HG03135 (cell line): ENCODE measurements around the gene PTPRA.
A peak's percentile ranks its signal among the peaks of the same experiment; 100 is the strongest.
"Not testable (repeated sequence)": the region's sequence is repeated elsewhere in the genome, so short reads cannot be mapped to it uniquely, and the experiment has no call there.

Source experiments
- ATAC-seq: cut with Tn5 transposase; IDR thresholded peaks from one replicate; pipeline ENCODE4 v1.9.1; 2021; ENCODE audit warnings: mild to moderate bottlenecking, moderate library complexity; ENCODE audit not compliant: unreplicated experiment

The PTPRA gene

DNA sequence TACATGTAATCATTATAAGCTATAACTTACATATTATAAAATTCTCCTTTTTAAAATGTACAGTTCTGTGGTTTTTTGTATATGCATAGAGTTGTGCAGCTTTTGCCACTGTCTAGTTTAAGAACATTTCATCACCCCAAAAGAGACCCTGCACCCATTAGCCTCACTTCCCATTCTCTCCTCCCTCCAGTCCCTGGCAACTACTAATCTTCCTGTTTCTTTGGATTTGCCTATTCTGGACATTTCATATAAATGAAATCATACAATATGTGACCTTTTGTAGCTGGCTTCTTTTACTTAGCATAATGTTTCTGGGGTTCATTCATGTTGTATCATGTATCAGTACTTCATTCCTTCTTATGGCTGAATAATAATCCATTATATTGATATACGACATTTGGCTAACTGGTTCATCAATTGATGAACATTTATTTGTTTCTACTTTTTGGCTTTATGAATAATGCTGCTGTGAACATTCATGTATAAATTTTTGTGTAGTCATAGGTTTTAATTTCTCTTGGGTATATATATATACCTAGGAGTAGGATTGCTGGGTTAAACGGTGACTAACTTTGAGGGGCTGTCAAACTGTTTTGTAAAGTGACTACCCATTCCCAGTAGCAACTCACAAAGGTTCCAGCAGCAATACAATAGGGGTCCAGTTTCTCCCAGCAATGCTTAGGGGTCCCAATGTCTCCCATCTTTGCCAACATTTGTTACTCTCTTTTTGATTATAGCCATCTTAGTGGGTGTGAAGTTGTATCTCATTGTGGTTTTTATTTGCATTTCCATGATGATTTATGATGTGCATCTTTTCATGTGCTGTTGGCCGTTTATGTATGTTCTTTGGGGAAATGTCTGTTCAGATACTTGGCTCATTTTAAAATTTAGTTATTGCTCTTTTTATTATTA is 10.7 kb downstream of the PTPRA start:
- ATAC-seq = no peak

DNA sequence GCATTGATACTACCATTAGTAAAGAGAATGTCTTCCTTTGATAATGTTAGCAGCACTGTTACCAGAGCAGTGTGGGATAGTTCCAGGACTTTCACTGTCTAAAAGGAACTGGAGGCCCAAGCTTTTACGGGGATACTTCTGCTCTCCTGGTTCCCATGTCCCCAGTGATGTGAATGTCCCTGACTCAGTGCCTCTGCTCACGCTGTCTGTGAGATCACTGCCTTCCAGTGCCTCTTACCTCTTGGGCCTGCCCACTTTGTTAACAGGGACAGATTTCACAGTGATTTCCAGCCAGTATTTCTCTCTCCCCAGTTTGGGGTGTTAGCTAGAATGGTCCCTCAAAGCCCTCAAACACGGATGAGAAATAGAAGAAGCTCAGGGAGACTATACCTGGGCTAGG is 14.4 kb downstream of the PTPRA start:
- no peak for ATAC-seq

DNA sequence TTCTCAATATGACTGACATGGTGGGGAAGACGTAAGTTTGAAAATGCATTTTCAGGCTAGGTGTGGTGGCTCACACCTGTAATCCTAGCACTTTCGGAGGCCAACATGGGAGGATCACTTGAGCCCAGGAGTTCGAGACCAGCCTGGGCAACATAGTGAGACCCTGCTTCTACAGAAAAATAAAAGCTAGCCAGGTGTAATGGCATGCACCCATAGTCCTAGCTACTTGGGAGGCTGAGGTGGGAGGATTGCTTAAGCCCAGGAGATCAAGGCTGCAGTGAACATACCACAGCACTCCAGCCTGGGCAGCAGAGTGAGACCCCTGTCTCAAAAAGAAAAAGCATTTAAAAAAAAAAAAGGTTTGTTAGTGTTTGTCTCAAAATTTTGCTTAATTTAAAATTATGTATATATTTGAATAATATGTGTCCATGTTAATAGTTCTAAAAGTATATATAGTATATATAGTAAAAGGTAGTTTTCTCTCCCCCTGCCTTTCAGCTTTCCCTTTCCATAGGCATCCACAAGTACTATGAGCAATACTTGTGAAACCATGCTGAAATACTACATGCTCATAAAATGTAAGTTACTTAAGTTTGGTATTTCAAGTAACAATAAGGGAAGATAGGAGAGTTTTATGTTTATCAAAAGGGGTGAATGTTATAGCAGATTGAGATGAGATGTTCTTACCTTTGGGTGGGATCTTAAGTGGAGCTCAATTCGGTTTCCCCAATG is 15.1 kb downstream of the PTPRA start:
- ATAC-seq = no peak

DNA sequence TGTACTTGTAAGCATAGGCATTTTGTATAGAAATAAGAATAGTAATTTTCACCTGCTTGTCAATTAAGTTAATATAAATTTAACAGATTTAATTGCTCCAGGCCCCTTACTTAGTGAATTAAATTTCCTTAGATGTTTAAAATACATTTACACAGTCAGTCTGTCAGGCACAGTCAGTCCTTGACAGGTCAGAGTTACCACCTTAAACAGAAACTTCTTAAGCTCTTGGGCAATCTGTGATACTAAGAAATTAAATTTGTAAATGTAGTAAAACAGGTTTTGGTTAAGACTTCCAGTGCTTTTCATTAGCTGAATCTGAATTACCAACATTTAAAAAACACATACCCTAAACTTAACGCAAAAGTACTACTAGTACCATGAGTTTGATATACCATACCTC is 15.9 kb downstream of the PTPRA start:
- no peak for ATAC-seq

DNA sequence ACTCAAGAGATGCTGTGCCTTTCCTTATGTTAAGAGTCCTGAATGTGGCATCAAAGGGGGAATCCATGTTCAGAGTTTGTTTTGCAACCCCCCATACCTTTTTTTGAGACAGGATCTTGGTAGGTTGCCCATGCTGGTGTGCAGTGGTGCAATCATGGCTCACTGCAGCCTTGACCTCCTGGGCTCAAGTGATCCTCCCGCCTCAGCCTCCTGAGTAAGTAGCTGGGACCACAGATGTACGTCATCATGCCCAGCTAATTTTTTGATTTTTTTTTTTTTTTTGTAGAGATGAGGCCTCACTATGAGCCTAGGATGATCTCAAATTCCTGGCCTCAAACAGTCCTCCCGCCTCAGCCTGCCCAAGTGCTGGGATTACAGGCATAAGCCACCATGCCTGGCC is 16.5 kb downstream of the PTPRA start:
- ATAC-seq = no peak

DNA sequence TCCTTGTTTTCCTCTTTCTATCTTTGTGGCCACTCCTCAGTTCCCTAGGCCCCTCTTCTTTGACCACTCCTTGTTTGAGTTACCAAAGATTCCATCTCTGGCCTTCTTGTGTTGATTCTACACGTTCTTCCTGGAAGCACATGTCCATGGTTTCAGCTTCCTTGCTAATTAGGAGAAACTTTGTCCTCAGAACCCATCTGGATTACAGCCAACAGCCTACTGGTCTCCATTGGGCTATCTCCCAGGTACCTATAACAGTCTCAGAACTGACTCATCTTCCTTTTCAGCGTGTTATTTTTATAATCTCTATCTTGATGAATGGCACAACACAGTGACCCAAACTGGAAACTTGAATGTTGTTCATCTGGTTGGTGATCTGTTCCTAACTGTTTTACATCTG is 17.5 kb downstream of the PTPRA start:
- ATAC-seq = no peak

DNA sequence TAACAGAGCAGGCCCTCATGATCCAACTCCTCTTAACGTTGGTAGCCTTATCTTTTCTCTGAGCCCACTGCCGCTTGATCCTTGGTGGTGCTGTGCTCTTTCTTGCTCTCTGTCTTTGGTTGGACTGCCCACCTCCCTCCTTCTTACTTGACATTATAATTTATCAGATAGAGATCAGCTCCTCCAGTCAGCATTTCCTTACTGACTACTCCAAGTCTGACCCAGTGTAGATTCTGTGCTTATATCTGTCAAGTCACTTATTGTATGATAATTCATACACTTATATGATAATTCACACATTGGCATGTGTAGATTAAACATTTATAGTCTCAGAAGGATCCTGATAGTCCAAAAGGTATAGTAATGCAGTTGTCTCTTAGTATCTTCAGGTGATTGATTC is 18.1 kb downstream of the PTPRA start:
- ATAC-seq = no peak

DNA sequence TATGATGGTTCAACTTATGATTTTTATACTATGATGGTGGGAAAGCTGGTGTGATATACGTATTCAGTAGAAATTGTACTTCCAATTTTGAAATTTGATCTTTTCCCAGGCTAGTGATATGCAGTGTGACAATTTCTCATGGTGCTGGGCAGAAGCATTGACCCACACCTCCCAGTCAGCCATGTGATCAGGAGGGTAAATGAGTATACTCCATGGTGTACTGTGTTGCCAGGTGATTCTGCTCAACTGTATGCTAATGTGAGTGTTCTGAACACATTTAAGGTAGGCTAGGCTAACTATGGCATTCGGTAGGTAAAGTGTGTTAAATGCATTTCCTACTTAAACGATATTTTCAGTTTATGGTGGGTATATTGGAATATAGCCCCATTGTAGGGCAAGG is 19.1 kb downstream of the PTPRA start:
- no peak for ATAC-seq

DNA sequence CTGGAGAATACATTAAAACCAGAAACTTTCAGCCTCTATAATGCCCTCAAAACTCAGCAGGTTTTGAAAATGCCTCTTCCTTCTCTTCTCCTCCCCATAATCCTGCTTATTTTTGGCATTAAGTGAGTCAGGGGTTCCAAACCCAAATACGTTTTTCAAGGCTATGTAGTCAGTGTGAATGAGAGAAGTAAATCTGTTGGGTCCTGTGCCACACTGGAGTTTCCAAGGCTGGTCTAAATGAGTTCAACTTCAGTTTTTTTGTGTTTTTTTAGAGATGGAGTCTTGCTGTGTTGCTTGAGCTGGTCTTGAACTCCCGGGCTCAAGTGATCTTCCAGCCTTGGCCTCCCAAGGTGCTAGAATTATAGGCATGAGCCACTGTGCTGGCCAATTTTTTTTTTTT is 20.9 kb downstream of the PTPRA start:
- ATAC-seq = no peak

DNA sequence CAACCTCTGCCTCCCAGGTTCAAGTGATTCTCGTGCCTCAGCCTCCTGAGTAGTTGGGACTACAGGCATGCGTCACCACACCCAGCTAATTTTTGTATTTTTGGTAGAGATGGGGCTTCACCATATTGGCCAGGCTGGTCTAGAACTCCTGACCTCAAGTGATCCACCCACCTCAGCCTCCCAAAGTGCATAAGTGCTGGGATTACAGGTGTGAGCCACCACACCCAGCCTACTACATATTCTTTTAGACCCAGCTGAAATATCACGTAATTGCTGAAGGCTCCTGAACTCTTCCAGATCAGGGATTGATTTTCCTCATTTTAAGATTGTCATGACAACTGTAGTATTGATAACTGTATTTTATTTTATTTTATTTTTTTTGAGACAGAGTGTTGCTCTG is 21.9 kb downstream of the PTPRA start:
- not testable (repeated sequence) for ATAC-seq

DNA sequence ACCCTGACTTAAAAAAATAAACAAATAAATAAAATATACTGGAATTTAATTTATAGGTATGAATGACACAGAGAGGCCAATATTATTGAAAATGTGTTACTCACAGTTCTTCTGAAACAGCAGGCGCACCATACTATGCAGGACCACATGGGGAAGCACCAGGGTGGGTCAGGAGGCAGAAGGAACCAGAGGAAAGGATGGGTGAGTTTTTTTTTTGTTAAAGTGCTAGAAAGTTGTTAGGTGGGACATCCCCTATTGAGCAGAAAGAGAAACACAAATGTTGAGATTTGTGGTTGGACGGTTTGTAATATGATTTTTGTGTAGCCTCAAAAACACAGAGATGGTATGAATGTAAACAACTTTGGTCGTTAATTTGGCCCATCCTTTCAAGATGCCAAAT is 26.0 kb downstream of the PTPRA start:
- ATAC-seq = peak; percentile 66

DNA sequence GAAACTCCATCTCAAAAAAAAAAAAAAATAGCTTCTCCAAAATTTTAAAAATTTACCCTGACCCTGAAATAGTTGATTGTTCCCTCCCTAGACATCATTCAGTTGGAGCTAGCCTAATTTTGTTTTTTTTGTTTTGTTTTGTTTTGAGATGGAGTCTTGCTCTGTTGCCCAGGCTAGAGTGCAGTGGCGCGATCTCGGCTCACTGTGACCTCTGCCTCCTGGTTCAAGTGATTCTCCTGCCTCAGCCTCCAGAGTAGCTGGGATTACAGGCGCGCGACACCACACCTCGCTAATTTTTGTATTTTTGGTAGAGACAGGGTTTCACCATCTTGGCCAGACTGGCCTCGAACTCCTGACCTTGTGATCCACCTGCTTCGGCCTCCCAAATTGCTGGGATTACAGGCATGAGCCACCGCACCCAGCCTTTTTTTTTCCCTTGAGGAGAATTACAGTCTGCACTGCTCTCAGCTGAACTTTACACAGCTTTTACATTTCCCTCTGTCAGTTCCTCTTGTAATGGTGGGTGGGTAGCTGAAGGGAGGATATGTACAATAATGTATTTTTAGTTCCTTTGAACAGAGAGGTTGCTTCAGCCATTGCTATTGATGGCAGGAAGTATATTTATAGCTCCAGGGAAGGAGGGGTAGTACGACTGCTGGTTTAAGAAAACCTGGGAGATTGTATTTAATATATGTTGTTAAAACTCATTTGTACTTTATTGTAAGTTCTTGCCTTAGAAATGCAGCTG is 27.7 kb downstream of the PTPRA start:
- ATAC-seq = no peak

DNA sequence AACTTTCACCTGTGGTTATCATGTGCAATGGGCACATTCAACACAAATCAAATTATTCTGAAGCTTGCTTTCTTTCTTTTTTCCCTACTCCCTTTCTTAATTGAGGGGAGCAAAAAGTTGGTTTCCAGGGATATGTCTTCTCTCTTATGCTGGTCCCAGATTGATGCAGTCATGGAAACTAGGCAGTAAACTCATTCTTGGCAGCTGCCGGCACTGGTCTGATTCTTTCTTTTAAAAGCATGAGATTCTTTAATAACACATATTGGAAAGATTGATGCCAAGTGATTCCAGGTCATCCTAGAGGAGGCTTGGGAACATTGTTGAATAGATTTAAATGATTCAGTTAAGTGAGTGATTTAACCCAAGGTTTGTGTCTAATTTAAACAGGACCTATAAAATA is 29.0 kb downstream of the PTPRA start:
- ATAC-seq = no peak

DNA sequence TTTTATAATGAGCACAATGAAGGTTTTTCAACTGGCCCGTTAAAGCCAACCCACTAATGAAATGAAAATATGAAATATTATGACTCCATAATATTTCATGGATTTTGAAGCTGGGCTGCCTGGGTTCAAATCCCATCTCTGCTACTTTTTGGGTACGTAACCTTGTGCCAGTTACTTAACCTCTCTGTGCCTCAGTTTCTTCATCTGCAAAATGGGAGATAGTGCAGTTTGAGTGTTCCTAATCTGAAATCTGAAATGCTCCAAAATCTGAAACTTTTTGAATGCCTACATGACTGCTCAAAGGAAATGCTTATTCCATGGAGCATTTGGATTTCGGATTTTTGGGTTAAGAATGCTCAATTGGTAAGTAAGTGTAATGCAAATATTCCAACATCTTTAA is 29.5 kb downstream of the PTPRA start:
- no peak for ATAC-seq

DNA sequence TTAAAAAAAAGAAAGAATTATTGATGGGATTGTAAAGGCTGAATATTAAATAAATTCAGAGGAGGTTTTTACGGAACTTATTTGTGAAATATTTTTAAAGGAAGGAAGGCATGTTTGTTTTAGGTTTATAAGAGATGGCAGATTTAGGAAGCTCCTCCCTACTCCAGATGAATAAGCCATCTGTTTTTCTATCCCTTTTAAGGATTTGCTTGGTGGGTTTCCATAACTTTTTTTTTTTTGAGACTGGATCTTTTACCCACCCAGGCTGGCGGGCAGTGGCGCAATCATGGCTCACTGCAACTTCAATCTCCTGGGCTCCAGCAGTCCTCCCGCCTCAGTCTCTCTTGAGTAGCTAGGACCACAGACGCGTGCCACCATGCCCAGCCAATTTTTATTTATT is 30.4 kb downstream of the PTPRA start:
- ATAC-seq = no peak

DNA sequence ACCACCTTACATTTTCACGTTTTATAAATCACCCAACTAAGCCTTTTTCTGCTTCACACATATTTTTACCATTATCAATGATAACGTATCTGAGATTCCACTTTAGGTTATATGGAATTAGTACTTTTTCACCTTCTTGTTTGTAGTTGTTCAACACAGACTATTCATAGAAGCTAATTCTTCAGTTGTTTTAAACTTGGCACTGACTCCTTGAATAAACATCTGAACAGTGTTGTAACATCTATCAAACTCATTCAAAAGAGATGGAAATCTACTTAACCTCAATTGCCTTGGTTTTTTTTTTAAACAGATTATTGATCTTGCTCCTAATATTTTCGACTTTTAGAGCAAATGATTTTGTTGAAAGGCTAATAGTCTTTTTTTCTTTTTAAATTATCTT is 34.2 kb downstream of the PTPRA start:
- ATAC-seq = no peak

DNA sequence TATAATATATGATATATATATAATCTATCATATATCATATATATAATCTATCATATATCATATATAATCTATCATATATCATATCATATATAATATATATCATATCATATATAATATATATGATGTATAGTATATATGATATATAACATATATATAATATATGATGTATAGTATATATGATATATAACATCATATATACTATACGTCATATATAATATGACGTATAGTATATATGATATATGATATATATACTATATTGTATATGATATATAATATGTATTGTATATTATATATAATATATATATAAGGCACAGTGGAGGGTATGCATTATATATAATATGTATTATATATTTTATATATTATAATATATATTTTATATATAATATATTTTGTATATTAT is 36.7 kb downstream of the PTPRA start:
- no peak for ATAC-seq

DNA sequence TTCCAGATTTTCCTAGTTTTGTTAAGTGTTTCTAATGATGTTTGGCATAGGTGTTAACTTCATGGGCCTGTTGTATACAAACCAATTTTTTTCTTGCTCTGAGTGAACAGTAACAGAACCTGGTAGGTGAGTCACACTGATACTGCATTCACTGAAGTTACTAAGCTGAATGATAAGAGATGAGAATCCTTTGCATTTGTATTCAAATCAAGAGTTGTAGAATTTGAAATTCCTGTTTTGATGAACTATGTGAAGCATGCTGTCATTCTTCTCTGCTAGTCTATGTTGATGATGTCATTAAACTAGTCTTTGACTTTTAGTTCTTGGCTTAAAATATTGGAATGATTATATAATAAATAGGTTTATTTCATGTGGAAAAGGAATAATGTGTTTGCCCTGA is 37.9 kb downstream of the PTPRA start:
- no peak for ATAC-seq

DNA sequence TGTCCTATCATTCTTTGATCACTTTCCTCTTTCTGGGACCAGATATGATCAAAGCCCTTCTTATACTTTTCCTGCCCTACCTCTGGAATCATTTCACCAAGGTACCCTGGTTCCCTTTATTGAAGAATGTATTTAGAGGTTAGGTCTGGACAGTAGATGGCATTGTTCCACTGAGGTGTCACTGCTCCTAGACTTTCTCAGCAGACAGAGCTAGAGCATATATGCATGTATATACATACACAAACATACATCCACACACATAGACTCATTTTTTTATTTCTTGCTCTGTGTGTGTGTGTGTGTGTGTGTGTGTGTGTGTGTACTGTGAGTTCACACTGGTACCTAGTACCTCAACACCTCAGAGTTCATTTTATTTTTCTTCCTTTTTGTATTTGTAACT is 40.9 kb downstream of the PTPRA start:
- ATAC-seq = no peak

DNA sequence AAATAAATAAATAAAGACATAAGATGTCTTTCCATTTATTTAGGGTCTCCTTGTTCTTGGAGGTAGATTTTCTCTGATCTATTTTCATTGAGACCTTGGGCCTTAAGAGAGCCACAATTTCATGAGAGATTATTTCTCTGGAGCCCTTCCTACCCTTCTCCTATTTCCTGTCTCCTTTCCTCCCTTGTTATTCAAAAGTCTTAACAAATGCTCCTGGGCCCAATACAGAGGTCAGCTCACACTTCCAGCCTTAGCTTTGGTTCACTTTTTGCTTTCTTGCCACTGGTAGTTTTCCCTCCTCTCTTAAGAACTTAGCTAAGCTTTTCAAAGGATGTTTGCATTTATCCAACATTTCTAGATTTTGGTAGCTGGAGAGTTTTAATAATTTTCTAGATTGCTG is 44.0 kb downstream of the PTPRA start:
- ATAC-seq = no peak
